HepG2 (cell line): ENCODE data around the gene CDK2AP2. TPM values are rescaled to one million over a fixed set of nuclear protein-coding genes. Genes with fewer than 3 reads are reported as not detected.
A peak's percentile ranks its signal among the peaks of the same experiment; 100 is the strongest.

ENCODE experiments used
- ATAC-seq: fragments of 200-7000 bp; cut with Tn5 transposase; 3 replicates; pipeline ENCODE4 v1.9.1; 2020; ENCODE audit warnings: mild to moderate bottlenecking, moderate library complexity
- BruUV-seq: library from RNA; stranded (reverse); fragments of 400-500 nt; replicated peaks from 2 replicates; lab custom pipeline; 2021; lab: Mats Ljungman, UMichigan
- CTCF ChIA-PET: fragments of 300-600 bp; formaldehyde crosslinking; extraction: SDS; loops from one replicate; lab custom pipeline; 2021; ENCODE audit warnings: low total read pairs, inconsistent platforms, low intra/inter-chr PET ratio; lab: Yijun Ruan, JAX
- POLR2A ChIA-PET: fragments of 350-600 bp; sonication (Branson Sonifier 250); formaldehyde crosslinking; loops from one replicate; lab custom pipeline; 2020; ENCODE audit warnings: antibody characterized with exemption, inconsistent platforms; lab: Yijun Ruan, JAX
- DNase-seq: peaks from one replicate; pipeline ENCODE4 v3.0.0-alpha.2; 2015; ENCODE audit warnings: low spot score
- FAIRE-seq: peaks from 3 replicates; lab custom pipeline; 2011; peaks lifted over from hg19 to GRCh38; lab: Jason Lieb, UNC
- H2AFZ ChIP-seq: one replicate; pipeline ENCODE4 v1.6.1; 2011; ENCODE audit warnings: low read length, inconsistent platforms
- H3K27ac ChIP-seq: fragments of 300-600 bp; 3 replicates; pipeline ENCODE4 v1.8.0; 2011; ENCODE audit warnings: mixed run types, mild to moderate bottlenecking, mixed read lengths, low read length, inconsistent platforms; ENCODE audit not compliant: insufficient read depth; ENCODE audit errors: extremely low read length
- H3K27me3 ChIP-seq, 2 experiments: fragments of 200-600 bp in 1 of 2; 2 replicates in 1 of 2; 3 replicates in 1 of 2; pipeline versions ENCODE4 v1.6.0 to v1.8.0; 2011; ENCODE audit warnings: low read length in 2 of 2, mild to moderate bottlenecking in 2 of 2, moderate library complexity in 2 of 2, inconsistent platforms in 1 of 2; ENCODE audit not compliant: insufficient read depth in 2 of 2, control insufficient read depth in 1 of 2
- H3K36me3 ChIP-seq, 2 experiments: fragments of 200-600 bp in 1 of 2; replicated peaks in 1 of 2; 2 replicates in 1 of 2; 3 replicates in 1 of 2; pipeline versions ENCODE4 v1.5.1 to v1.8.0; 2011; ENCODE audit warnings: low read length in 2 of 2, inconsistent platforms in 1 of 2; ENCODE audit not compliant: insufficient read depth in 2 of 2, control insufficient read depth in 1 of 2
- H3K4me1 ChIP-seq: 2 replicates; pipeline ENCODE4 v1.5.1; 2012; ENCODE audit warnings: low read length, inconsistent platforms; ENCODE audit not compliant: insufficient read depth
- H3K4me2 ChIP-seq: 2 replicates; pipeline ENCODE4 v1.6.0; 2011; ENCODE audit warnings: low read depth, low read length, inconsistent platforms
- H3K4me3 ChIP-seq, 3 experiments: fragments of 200-600 bp in 1 of 3; sonication (generic), shearing (Covaris generic) in 1 of 3; replicated peaks in 1 of 3; 2 replicates each; pipeline ENCODE4 v1.5.1; 2011 to 2016; ENCODE audit warnings: low read length in 3 of 3, inconsistent platforms in 2 of 3, low read depth in 2 of 3, mild to moderate bottlenecking in 2 of 3, control low read depth in 1 of 3, mixed read lengths in 1 of 3; ENCODE audit not compliant: insufficient read depth in 1 of 3
- H3K79me2 ChIP-seq: one replicate; pipeline ENCODE4 v1.6.1; 2011; ENCODE audit warnings: low read length, inconsistent platforms; ENCODE audit not compliant: insufficient read depth
- H3K9ac ChIP-seq: 2 replicates; pipeline ENCODE4 v1.6.0; 2011; ENCODE audit warnings: mild to moderate bottlenecking, low read depth, low read length, inconsistent platforms; ENCODE audit not compliant: insufficient read depth
- H3K9me3 ChIP-seq: 2 replicates; pipeline ENCODE4 v1.5.1; 2012; ENCODE audit warnings: mild to moderate bottlenecking, low read length
- H4K20me1 ChIP-seq: 2 replicates; pipeline ENCODE4 v1.6.0; 2011; ENCODE audit warnings: inconsistent platforms, mild to moderate bottlenecking, low read length, moderate library complexity; ENCODE audit not compliant: insufficient read depth
- FOSL1 ChIP-seq: sonication (generic); formaldehyde crosslinking; IDR thresholded peaks from 2 replicates; pipeline ENCODE4 v1.9.0; 2021; ENCODE audit warnings: missing genetic modification reagents, borderline replicate concordance
- FOXP1 ChIP-seq, 2 experiments: fragments of 450-650 bp in 1 of 2; IDR thresholded peaks; 2 replicates each; pipeline ENCODE4 v1.6.1; 2017 to 2018; ENCODE audit warnings: antibody characterized with exemption in 1 of 2
- NFE2 ChIP-seq: sonication (generic); formaldehyde crosslinking; IDR thresholded peaks from 2 replicates; pipeline ENCODE4 v1.4.0; 2020; ENCODE audit warnings: missing genetic modification reagents
- NFIC ChIP-seq: IDR thresholded peaks from 2 replicates; pipeline ENCODE4 v1.6.1; 2012; ENCODE audit warnings: mild to moderate bottlenecking, low read length, inconsistent platforms
- SMAD9 ChIP-seq: sonication (generic); formaldehyde crosslinking; IDR thresholded peaks from 2 replicates; pipeline ENCODE4 v1.5.1; 2020; ENCODE audit warnings: mild to moderate bottlenecking, missing genetic modification reagents
- TGIF2 ChIP-seq: IDR thresholded peaks from 2 replicates; pipeline ENCODE4 v1.6.1; 2016; ENCODE audit warnings: control low read depth, missing compliant biosample characterization
- ZMYM3 ChIP-seq: sonication (generic); formaldehyde crosslinking; IDR thresholded peaks from 2 replicates; pipeline ENCODE4 v1.5.1; 2020; ENCODE audit warnings: mild to moderate bottlenecking, missing genetic modification reagents
- ZNF121 ChIP-seq: sonication (generic); formaldehyde crosslinking; IDR thresholded peaks from 2 replicates; pipeline ENCODE4 v1.5.0; 2020; ENCODE audit warnings: mild to moderate bottlenecking, missing genetic modification reagents
- ZNF616 ChIP-seq: sonication (generic); formaldehyde crosslinking; IDR thresholded peaks from 2 replicates; pipeline ENCODE4 v1.5.0; 2020; ENCODE audit warnings: low read depth, mild to moderate bottlenecking, missing genetic modification reagents
- WGBS: methylation state at CpG from one replicate; pipeline ENCODE4 v1.1.6; 2017; ENCODE audit warnings: low lambda C conversion rate; 5-methylcytosine and 5-hydroxymethylcytosine counted together
- in situ Hi-C: cut with HindIII; loops from 2 replicates; pipeline ENCODE4 v1.10.0; 2017; ENCODE audit warnings: low pct_unique_long_range_greater_than_20kb; ENCODE audit not compliant: extremely low pct_ligation_motif_present
- intact Hi-C: fragments of 100-400 bp; cut with micrococcal nuclease; formaldehyde crosslinking; loops from one replicate; pipeline ENCODE4 v1.10.0; 2022; ENCODE audit not compliant: unreplicated experiment
- polyA plus RNA-seq, 8 experiments: library from polyadenylated mRNA; depleted of rRNA in 3 of 8; stranded (reverse) in 7 of 8; unstranded in 1 of 8; fragments of >200 nt; fragmentation: Illumina TruSeq in 4 of 8; extraction: Trizol in 4 of 8; gene quantifications; 2 replicates each; pipeline versions ENCODE4 v1.2.1 to v1.2.3, GENCODE V29; 2011 to 2016; ENCODE audit warnings: low read depth in 4 of 8, missing spikeins in 1 of 8, mixed read lengths in 1 of 8; ENCODE audit not compliant: insufficient read depth in 1 of 8
- total RNA-seq, 5 experiments: library from RNA; depleted of rRNA; stranded (reverse); fragments of >200 nt; fragmentation: Illumina TruSeq; extraction: Trizol; gene quantifications; 2 replicates each; pipeline ENCODE4 v1.2.3, GENCODE V29; 2016; ENCODE audit warnings: low read depth in 1 of 5
- TF ChIP-seq, protein P1 (sequence below), 2 experiments: fragments of 450-650 bp in 1 of 2; sonication (generic) in 1 of 2; formaldehyde crosslinking; IDR thresholded peaks; 2 replicates each; pipeline versions ENCODE4 v1.5.0 to v1.8.0; 2020 to 2022; ENCODE audit warnings: mild to moderate bottlenecking in 1 of 2, missing genetic modification reagents in 1 of 2
- TF ChIP-seq, protein P2 (sequence below): sonication (generic); formaldehyde crosslinking; IDR thresholded peaks from 2 replicates; pipeline ENCODE4 v1.8.0; 2022; ENCODE audit warnings: missing genetic modification reagents, mild to moderate bottlenecking, borderline replicate concordance
- TF ChIP-seq, protein P3 (sequence below): sonication (generic); formaldehyde crosslinking; conservative IDR thresholded peaks from 2 replicates; pipeline ENCODE4 v1.8.0; 2022; ENCODE audit warnings: low read depth, missing genetic modification reagents
- TF ChIP-seq, protein P4 (sequence below): sonication (generic); formaldehyde crosslinking; IDR thresholded peaks from 2 replicates; pipeline ENCODE4 v1.8.0; 2022; ENCODE audit warnings: mild to moderate bottlenecking, missing genetic modification reagents; ENCODE audit not compliant: insufficient replicate concordance

CDK2AP2 gene
- total and polyA plus RNA-seq, 2 of the 13 experiments (the other 11 are each of a cell fraction or from before 2014, with no cell fraction given): 15.0 to 23.2 TPM

DNA sequence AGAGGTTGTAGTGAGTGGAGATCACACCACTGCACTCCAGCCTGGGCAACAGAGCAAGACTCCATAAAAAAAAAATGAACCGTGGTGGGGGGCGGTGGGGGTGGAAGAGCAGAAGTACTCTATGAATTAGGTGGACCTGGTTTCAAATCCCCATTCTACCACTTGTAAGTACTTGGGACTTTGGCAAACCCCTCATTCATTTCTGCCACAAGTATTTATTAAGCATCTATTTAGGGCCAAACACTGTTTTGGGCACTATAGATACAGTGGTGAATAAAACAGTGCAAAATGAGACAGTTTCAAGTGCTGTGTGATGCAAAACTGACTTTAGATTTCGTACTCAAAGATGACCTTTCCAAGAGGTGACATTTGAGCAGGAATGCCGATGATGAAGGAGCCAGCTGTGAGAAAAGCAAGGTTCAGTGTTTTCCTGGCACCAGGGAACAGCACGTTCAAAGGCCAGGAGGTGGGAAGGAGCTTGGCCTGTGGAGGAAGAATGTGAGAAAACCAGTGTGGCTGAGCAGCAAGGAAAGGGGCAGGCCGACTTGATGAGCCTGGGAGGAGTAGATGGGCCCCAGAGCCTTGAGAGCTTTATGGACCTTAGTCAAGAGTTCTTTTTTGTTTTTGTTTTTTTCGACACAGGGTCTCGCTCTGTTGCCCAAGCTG is 37.5 kb downstream of the CDK2AP2 start:
- WGBS: 27% methylated on average over 8 of the region's 8 CpGs
- in situ Hi-C loops (no loop called here), intact Hi-C loops (no loop called here)
- H4K20me1 ChIP-seq: no peaks in the 10 kb centered on the region
- no peaks in the 10 kb centered on the region for H3K79me2 ChIP-seq
- H3K4me3 ChIP-seq: no peak overlapping the region
- H3K9ac ChIP-seq: no peak overlapping the region
- POLR2A ChIA-PET: interaction anchor here (1.1 to 1.4 kb wide), 2 partner anchors 69 to 117 kb away, joined by 3 to 4 read pairs; partner anchors contain the start of gene POLD4
- ATAC-seq (no peak), FAIRE-seq (no peak), DNase-seq (no peak)
- H3K27ac ChIP-seq: no peak overlapping the region
- TF ChIP-seq NFE2: no peak
- TF ChIP-seq TGIF2 (CRISPR knock-in tag): no peak
- no peak for TF ChIP-seq FOXP1 (IDR thresholded peaks at IDR 0.05)
- no peak for TF ChIP-seq FOXP1 (CRISPR knock-in tag; IDR thresholded peaks at IDR 0.05)
- 0 out of 2 replicates have a peak, but pooled peaks have one; percentile 38 for TF ChIP-seq ZNF121
- TF ChIP-seq, protein P1, sequence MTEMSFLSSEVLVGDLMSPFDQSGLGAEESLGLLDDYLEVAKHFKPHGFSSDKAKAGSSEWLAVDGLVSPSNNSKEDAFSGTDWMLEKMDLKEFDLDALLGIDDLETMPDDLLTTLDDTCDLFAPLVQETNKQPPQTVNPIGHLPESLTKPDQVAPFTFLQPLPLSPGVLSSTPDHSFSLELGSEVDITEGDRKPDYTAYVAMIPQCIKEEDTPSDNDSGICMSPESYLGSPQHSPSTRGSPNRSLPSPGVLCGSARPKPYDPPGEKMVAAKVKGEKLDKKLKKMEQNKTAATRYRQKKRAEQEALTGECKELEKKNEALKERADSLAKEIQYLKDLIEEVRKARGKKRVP (CRISPR knock-in tag; IDR thresholded peaks at IDR 0.05): peak in 1 of 2 experiments; percentile 33; a peak in 1 of 4 replicates
- TF ChIP-seq, protein P2, sequence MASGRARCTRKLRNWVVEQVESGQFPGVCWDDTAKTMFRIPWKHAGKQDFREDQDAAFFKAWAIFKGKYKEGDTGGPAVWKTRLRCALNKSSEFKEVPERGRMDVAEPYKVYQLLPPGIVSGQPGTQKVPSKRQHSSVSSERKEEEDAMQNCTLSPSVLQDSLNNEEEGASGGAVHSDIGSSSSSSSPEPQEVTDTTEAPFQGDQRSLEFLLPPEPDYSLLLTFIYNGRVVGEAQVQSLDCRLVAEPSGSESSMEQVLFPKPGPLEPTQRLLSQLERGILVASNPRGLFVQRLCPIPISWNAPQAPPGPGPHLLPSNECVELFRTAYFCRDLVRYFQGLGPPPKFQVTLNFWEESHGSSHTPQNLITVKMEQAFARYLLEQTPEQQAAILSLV: no peak
- TF ChIP-seq SMAD9 (CRISPR knock-in tag): no peak
- no peak for TF ChIP-seq FOSL1
- TF ChIP-seq, protein P3, sequence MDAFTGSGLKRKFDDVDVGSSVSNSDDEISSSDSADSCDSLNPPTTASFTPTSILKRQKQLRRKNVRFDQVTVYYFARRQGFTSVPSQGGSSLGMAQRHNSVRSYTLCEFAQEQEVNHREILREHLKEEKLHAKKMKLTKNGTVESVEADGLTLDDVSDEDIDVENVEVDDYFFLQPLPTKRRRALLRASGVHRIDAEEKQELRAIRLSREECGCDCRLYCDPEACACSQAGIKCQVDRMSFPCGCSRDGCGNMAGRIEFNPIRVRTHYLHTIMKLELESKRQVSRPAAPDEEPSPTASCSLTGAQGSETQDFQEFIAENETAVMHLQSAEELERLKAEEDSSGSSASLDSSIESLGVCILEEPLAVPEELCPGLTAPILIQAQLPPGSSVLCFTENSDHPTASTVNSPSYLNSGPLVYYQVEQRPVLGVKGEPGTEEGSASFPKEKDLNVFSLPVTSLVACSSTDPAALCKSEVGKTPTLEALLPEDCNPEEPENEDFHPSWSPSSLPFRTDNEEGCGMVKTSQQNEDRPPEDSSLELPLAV (CRISPR knock-in tag): no peak
- TF ChIP-seq, protein P4, sequence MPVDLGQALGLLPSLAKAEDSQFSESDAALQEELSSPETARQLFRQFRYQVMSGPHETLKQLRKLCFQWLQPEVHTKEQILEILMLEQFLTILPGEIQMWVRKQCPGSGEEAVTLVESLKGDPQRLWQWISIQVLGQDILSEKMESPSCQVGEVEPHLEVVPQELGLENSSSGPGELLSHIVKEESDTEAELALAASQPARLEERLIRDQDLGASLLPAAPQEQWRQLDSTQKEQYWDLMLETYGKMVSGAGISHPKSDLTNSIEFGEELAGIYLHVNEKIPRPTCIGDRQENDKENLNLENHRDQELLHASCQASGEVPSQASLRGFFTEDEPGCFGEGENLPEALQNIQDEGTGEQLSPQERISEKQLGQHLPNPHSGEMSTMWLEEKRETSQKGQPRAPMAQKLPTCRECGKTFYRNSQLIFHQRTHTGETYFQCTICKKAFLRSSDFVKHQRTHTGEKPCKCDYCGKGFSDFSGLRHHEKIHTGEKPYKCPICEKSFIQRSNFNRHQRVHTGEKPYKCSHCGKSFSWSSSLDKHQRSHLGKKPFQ (CRISPR knock-in tag): peak; percentile 32
- TF ChIP-seq ZNF616: no peak
- TF ChIP-seq NFIC: no peak
- TF ChIP-seq ZMYM3: peak; percentile 29; the same call in 1 of the 2 replicates
- BruUV-seq: no TSS peak
- peaks cover 71% of the 10 kb centered on the region for H3K4me1 ChIP-seq
- peak overlapping the region; percentile 18; the same call in 1 of the 2 replicates for H3K4me2 ChIP-seq
- peak overlapping the region; percentile 33 for H2AFZ ChIP-seq
- no peaks in the 10 kb centered on the region for H3K27me3 ChIP-seq
- H3K9me3 ChIP-seq: no peaks in the 10 kb centered on the region
- no peaks in the 10 kb centered on the region for H3K36me3 ChIP-seq
- CTCF ChIA-PET: no interaction called here
